NCI-H146 treated with DMSO at 0.1 percent for 48 hours (cell line): ENCODE data around the gene AQP6.
A peak's percentile ranks its signal among the peaks of the same experiment; 100 is the strongest.

Source experiments
- DNase-seq: peaks from one replicate; lab custom pipeline; 2025; ENCODE audit not compliant: unreplicated experiment; lab: John Stamatoyannopoulos, UW

The AQP6 gene

GRCh38 chr12:49955899-49956662 lies 16.7 kb upstream of the AQP6 start:
- DNase-seq = no peak

- DNase-seq = no peak
Observed at GRCh38 chr12:49956663-49957569, 15.8 kb upstream of the AQP6 start.

GRCh38 chr12:49957570-49957967 lies 15.2 kb upstream of the AQP6 start:
- no peak for DNase-seq

- no peak for DNase-seq
Observed at GRCh38 chr12:49959685-49960473, 12.9 kb upstream of the AQP6 start.

- no peak for DNase-seq
Observed at GRCh38 chr12:49960474-49961110, 12.2 kb upstream of the AQP6 start.

GRCh38 chr12:49961111-49961922 lies 11.4 kb upstream of the AQP6 start, which contains the start of gene AQP5:
AQP5 (plus strand) TSS chr12:49961872; CDS start chr12:49962018, 146 bp downstream.
- no peak for DNase-seq

GRCh38 chr12:49961993-49962764 lies 10.6 kb upstream of the AQP6 start:
- no peak for DNase-seq

GRCh38 chr12:49962861-49963765 lies 9.6 kb upstream of the AQP6 start:
- DNase-seq = no peak

- DNase-seq = no peak
Observed at GRCh38 chr12:49963976-49964815, 8.6 kb upstream of the AQP6 start.

- DNase-seq = no peak
Observed at GRCh38 chr12:49964849-49965624, 7.7 kb upstream of the AQP6 start.

GRCh38 chr12:49965836-49966235 lies 6.9 kb upstream of the AQP6 start:
- no peak for DNase-seq

GRCh38 chr12:49966511-49967041 lies 6.2 kb upstream of the AQP6 start:
- no peak for DNase-seq

GRCh38 chr12:49967042-49967776 lies 5.5 kb upstream of the AQP6 start:
- DNase-seq = peak; percentile 65

GRCh38 chr12:49967777-49968250 lies 4.9 kb upstream of the AQP6 start:
- peak; percentile 52 for DNase-seq

GRCh38 chr12:49968471-49968870 lies 4.3 kb upstream of the AQP6 start:
- no peak for DNase-seq
